PFSK-1 (cell line): Measurements from ENCODE around the gene ST3GAL5.

Experiments
- FOXP2 ChIP-seq: optimal IDR thresholded peaks from 2 replicates; pipeline ENCODE3; 2011; ENCODE audit warnings: borderline replicate concordance, control low read depth, inconsistent platforms; ENCODE audit not compliant: insufficient read depth; ENCODE audit errors: extremely low read length, extremely low read depth
- POLR2AphosphoS5 ChIP-seq: IDR thresholded peaks from 2 replicates; pipeline ENCODE4 v1.6.1; 2012; ENCODE audit warnings: low read depth, mild to moderate bottlenecking, control low read depth, low read length, moderate library complexity
- REST ChIP-seq, 2 experiments: IDR thresholded peaks; 2 replicates each; pipeline versions ENCODE4 v1.6.1 to v1.8.0; 2011 to 2012; ENCODE audit warnings: low read depth in 2 of 2, low read length in 2 of 2, control low read depth in 1 of 2, inconsistent platforms in 1 of 2, mild to moderate bottlenecking in 1 of 2, moderate library complexity in 1 of 2; ENCODE audit not compliant: insufficient read depth in 1 of 2
- SIN3A ChIP-seq: IDR thresholded peaks from 2 replicates; pipeline ENCODE4 v1.6.1; 2012; ENCODE audit warnings: mild to moderate bottlenecking, low read length, moderate library complexity, borderline replicate concordance; ENCODE audit not compliant: insufficient read depth
- TAF1 ChIP-seq: IDR thresholded peaks from 2 replicates; pipeline ENCODE4 v1.6.1; 2012; ENCODE audit warnings: low read length, control low read depth, borderline replicate concordance; ENCODE audit not compliant: insufficient read depth

Gene ST3GAL5

DNA sequence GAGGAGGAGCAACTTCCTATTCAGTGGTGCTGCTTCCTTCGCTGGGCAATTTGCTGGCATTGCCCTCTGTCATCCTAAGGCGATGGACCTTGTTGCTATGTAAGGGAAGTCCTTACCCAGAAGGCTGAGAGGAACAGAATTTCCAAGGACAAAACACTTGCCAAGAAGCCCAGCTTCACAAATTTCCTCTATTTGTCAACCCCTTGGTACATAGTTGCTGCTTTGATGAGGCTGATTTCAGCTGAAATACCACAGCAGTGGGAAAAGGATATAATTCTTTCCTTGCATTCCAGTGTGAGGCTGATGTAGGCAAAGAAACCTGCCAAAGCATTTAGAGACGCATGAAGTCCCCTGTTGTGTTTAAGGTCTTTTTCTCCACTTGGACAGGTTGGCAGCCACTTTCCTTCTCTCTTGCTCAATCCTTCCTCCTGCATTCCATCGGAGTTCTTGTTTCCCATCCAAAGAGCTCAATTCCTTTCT lies 16.4 kb upstream of the ST3GAL5 start:
- TF ChIP-seq REST (IDR thresholded peaks at IDR 0.05; ENCODE audit: insufficient read depth in 1 of 2, low read depth in 2 of 2, low read length in 2 of 2) (no peak), SIN3A (no peak), FOXP2 (no peak), POLR2AphosphoS5 (no peak), TAF1 (no peak)

GRCh38 chr2:85903849-85904248 lies 15.1 kb upstream of the ST3GAL5 start:
- no peak for TF ChIP-seq TAF1
- no peak for TF ChIP-seq FOXP2
- TF ChIP-seq SIN3A, result no peak
- no peak for TF ChIP-seq POLR2AphosphoS5
- no peak for TF ChIP-seq REST (IDR thresholded peaks at IDR 0.05; ENCODE audit: insufficient read depth in 1 of 2, low read depth in 2 of 2, low read length in 2 of 2)

DNA sequence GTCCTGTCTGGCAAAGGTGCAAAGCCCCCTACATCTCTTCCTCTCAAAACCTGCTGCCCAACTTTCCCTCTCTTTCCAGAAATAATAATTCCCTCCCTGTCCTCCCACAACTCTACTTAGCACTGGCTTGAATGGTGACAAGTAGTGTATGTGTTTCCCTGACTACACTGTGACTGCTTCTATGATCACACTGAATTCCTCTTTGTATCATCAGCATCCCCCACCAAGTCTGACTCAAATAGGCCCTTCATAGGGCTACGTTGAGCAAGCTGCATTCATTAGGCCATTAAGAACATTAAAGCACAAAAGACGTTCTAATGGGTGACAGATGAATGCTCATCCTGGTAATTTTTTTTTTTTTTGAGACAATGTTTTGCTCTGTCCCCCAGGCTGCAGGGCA lies 13.7 kb upstream of the ST3GAL5 start:
- TF ChIP-seq TAF1 (no peak), FOXP2 (no peak), POLR2AphosphoS5 (no peak), SIN3A (no peak), REST (IDR thresholded peaks at IDR 0.05; ENCODE audit: insufficient read depth in 1 of 2, low read depth in 2 of 2, low read length in 2 of 2) (no peak)

- TF ChIP-seq TAF1, result no peak
- TF ChIP-seq SIN3A, result no peak
- no peak for TF ChIP-seq REST (IDR thresholded peaks at IDR 0.05; ENCODE audit: insufficient read depth in 1 of 2, low read depth in 2 of 2, low read length in 2 of 2)
- no peak for TF ChIP-seq POLR2AphosphoS5
- no peak for TF ChIP-seq FOXP2
Observed at GRCh38 chr2:85901155-85901554, 12.4 kb upstream of the ST3GAL5 start.

DNA sequence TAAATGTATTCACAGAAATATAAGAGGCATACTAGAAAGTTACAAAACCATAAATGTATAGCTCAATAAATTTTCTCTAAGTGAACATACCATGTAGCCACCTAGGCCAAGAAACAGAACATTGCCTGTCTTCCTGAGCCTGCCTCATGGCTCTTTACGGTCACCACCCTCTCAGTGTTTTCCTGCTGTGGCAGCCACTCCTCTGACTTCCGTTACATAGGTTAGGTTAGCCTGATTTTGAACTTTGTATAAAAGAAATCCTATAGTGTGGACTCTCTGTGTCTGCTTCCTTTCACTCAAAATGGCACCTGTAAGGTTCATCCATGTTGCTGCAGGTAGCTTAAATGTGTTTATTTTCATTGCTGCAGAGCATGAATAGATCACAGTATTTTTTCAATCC lies 11.6 kb upstream of the ST3GAL5 start:
- TF ChIP-seq FOXP2 (no peak), TAF1 (no peak), POLR2AphosphoS5 (no peak), SIN3A (no peak), REST (IDR thresholded peaks at IDR 0.05; ENCODE audit: insufficient read depth in 1 of 2, low read depth in 2 of 2, low read length in 2 of 2) (no peak)
